Esophagus squamous epithelium (tissue), 4 donors: ENCODE measurements around the gene LHPP.

Experiments used
- CTCF ChIP-seq, 6 experiments: fragments of 450-650 bp in 4 of 6; fragments of 200-600 bp in 2 of 6; sonication (generic) in 2 of 6; IDR thresholded peaks; one replicate each; pipeline ENCODE4 v1.5.1; 2016 to 2019; ENCODE audit warnings: antibody characterized with exemption in 6 of 6, mild to moderate bottlenecking in 4 of 6, moderate library complexity in 4 of 6
- POLR2A ChIP-seq, 4 donors: fragments of 450-650 bp; IDR thresholded peaks; one replicate each; pipeline ENCODE4 v1.6.1; 2017; ENCODE audit warnings: antibody characterized with exemption in 4 of 4, mild to moderate bottlenecking in 4 of 4, moderate library complexity in 3 of 4

- TF ChIP-seq CTCF (IDR thresholded peaks at IDR 0.05): no peak
- TF ChIP-seq POLR2A (IDR thresholded peaks at IDR 0.05): no peak
These were observed 198.9 kb downstream of the LHPP start for GRCh38 chr10:124660404-124661125.
